Measurements from ENCODE around the gene BMERB1. TPM values are rescaled to one million over a fixed set of nuclear protein-coding genes. Genes with fewer than 3 reads are reported as not detected.

BMERB1 gene
- total and polyA plus RNA-seq, 9 of the 15 experiments (the other 6 are each of a cell fraction or from before 2014, with no cell fraction given) = 0.29 to 2.9 (median 0.94) TPM

DNA sequence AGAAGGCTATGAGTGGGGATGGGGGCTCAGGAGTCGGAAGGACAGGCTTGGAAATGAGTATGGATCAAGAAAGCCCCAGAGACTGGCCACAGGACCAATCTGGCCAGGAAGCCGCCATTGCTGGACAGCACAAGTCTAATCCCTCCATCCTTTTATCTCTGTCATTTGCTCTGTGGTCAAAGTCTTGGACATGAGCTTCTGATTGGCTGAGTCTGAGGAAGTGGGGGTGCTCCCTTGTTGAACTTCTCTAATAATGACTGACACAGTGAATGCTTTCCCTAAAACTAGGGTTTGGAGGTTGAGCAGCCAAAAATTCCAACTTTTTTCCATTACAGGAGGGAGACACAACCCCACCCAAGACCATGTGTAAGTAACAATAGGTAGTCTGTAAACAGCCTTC is 111.2 kb downstream of the BMERB1 start (continued):
- TF ChIP-seq RERE (CRISPR knock-in tag; IDR thresholded peaks at IDR 0.05; ENCODE audit: borderline replicate concordance) (no peak), KLF13 (tag; IDR thresholded peaks at IDR 0.05; ENCODE audit: borderline replicate concordance, low read depth) (no peak), PRDM10 (IDR thresholded peaks at IDR 0.05; ENCODE audit: partially characterized antibody) (no peak), EP400 (IDR thresholded peaks at IDR 0.05) (no peak), TGIF2 (CRISPR knock-in tag; IDR thresholded peaks at IDR 0.05) (no peak), MAX (CRISPR knock-in tag; IDR thresholded peaks at IDR 0.05) (no peak), ZNF324 (CRISPR knock-in tag; IDR thresholded peaks at IDR 0.05) (no peak), SMAD4 (CRISPR knock-in tag; conservative IDR thresholded peaks at IDR 0.05) (no peak), EHMT2 (IDR thresholded peaks at IDR 0.05) (0 out of 2 replicates have a peak, but pooled peaks have one; percentile 28), TEAD4 (IDR thresholded peaks at IDR 0.05; ENCODE audit: low read length) (no peak), TEAD4 (CRISPR knock-in tag; IDR thresholded peaks at IDR 0.05; ENCODE audit: borderline replicate concordance) (no peak), ZBTB49 (CRISPR knock-in tag; IDR thresholded peaks at IDR 0.05; ENCODE audit: borderline replicate concordance) (no peak), ZBTB1 (CRISPR knock-in tag; IDR thresholded peaks at IDR 0.05; ENCODE audit: borderline replicate concordance, low read depth) (no peak), ZNF217 (CRISPR knock-in tag; IDR thresholded peaks at IDR 0.05) (no peak), BRF1 (IDR thresholded peaks at IDR 0.05; ENCODE audit: borderline replicate concordance, extremely low read depth, insufficient read length) (no peak)

Measured in K562 (cell line).